SJCRH30 (cell line): ENCODE results near the gene NOVA1. TPM values are rescaled to one million over a fixed set of nuclear protein-coding genes. Genes with fewer than 3 reads are reported as not detected.

Source experiments
- DNase-seq, 2 experiments: peaks; one replicate each; pipeline ENCODE4 v3.0.0-alpha.2; 2015 to 2020
- H3K27ac ChIP-seq: fragments of 250-450 bp; sonication (Bioruptor Pico); 2 replicates; pipeline ENCODE4 v1.5.1; 2020; ENCODE audit warnings: mild to moderate bottlenecking, moderate library complexity
- H3K27me3 ChIP-seq: fragments of 250-450 bp; sonication (Bioruptor Pico); 2 replicates; pipeline ENCODE4 v1.5.1; 2020; ENCODE audit warnings: mild to moderate bottlenecking, moderate library complexity
- H3K36me3 ChIP-seq: fragments of 250-450 bp; sonication (Bioruptor Pico); 2 replicates; pipeline ENCODE4 v1.5.1; 2020; ENCODE audit warnings: mild to moderate bottlenecking, moderate library complexity
- H3K4me1 ChIP-seq: fragments of 250-450 bp; sonication (Bioruptor Pico); 2 replicates; pipeline ENCODE4 v1.5.1; 2020; ENCODE audit warnings: mild to moderate bottlenecking, moderate library complexity
- H3K4me3 ChIP-seq: fragments of 250-450 bp; sonication (Bioruptor Pico); 2 replicates; pipeline ENCODE4 v1.5.1; 2020; ENCODE audit warnings: mild to moderate bottlenecking, moderate library complexity
- H3K9me3 ChIP-seq: fragments of 250-450 bp; sonication (Bioruptor Pico); replicated peaks from 2 replicates; pipeline ENCODE4 v1.5.1; 2020; ENCODE audit warnings: mild to moderate bottlenecking, moderate library complexity
- total RNA-seq: library from RNA; depleted of rRNA; stranded (reverse); fragments of >200 nt; shearing (Covaris generic); gene quantifications from 2 replicates; pipeline ENCODE4 v1.2.3, GENCODE V29; 2014

NOVA1 gene
- total RNA-seq, 1 experiment from 2014 or later = 6.7 TPM

DNA sequence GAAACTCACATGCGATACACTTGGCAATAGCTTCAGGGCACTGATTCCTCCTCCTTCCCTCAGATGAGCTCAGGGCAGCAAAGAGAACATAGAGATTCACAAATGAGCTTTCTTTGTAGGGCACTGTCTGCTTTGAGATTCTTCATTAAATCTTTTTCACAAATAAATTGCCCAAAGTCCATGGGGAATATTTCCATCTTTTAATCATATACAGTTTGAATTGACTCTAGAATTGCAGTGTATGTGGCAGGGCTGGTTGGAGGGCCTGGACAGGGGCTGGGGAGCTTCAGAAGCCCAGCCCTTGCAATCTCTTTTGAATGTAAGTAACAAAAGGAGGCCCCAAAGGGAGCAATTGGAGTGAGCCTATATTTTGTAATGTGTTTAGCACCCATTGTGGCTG, 197.5 kb downstream of the NOVA1 start:
- no peak for DNase-seq
- Histone ChIP-seq H3K4me3 (no peak overlapping the region), H3K27me3 (no peaks in the 10 kb centered on the region), H3K36me3 (no peaks in the 10 kb centered on the region), H3K27ac (no peak overlapping the region), H3K4me1 (no peaks in the 10 kb centered on the region), H3K9me3 (no peaks in the 10 kb centered on the region)

DNA sequence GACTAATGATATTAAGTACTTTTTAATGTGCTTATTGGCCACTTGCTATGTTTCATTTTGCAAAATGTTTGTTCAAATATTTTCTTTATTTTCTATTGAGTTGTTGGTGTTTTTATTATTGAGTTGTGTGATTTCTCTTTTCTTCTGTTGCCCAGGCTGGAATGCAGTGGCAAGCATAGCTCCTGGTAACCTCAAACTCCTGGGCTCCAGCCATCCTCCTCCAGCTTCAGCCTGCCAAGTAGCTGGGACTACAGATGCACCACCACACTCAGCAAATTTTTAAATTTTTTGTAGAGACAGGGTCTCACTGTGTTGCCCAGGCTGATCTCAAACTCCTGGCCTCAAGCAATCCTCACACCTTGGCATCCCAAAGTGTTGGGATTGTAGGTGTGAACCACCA, 199.2 kb downstream of the NOVA1 start:
- H3K27ac ChIP-seq = no peak overlapping the region
- no peak for DNase-seq
- H3K36me3 ChIP-seq = no peaks in the 10 kb centered on the region
- H3K9me3 ChIP-seq = no peaks in the 10 kb centered on the region
- no peak overlapping the region for H3K4me3 ChIP-seq
- no peaks in the 10 kb centered on the region for H3K27me3 ChIP-seq
- H3K4me1 ChIP-seq = no peaks in the 10 kb centered on the region
